ENCODE data around the gene POM121.
"Not testable (repeated sequence)": the region's sequence is repeated elsewhere in the genome, so short reads cannot be mapped to it uniquely, and the experiment has no call there.

Gene POM121

DNA sequence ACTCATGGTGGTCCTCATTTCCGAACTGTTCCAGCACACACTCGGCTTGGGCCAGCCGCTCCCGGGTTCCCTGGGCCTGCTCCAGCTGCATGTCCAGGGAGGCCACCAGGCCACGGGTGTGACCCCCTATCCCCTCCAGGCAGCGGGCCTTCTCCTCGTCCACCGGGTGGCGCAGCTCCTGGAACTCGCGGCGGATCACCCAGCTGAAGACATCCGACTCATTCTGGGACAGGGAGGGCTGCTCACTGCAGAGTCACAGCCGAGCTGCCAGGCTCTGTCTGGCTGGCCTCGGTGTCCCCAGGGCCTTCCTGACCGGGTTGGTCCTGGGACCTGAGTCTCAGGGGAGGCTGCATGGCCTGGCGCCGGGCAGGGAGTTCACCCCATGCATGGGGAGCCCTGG, 35.1 kb downstream of the POM121 start:
- not testable (repeated sequence) for DNase-seq (ENCODE audit: low read depth); H3K4me3 ChIP-seq (ENCODE audit: low read depth, low read length)

DNA sequence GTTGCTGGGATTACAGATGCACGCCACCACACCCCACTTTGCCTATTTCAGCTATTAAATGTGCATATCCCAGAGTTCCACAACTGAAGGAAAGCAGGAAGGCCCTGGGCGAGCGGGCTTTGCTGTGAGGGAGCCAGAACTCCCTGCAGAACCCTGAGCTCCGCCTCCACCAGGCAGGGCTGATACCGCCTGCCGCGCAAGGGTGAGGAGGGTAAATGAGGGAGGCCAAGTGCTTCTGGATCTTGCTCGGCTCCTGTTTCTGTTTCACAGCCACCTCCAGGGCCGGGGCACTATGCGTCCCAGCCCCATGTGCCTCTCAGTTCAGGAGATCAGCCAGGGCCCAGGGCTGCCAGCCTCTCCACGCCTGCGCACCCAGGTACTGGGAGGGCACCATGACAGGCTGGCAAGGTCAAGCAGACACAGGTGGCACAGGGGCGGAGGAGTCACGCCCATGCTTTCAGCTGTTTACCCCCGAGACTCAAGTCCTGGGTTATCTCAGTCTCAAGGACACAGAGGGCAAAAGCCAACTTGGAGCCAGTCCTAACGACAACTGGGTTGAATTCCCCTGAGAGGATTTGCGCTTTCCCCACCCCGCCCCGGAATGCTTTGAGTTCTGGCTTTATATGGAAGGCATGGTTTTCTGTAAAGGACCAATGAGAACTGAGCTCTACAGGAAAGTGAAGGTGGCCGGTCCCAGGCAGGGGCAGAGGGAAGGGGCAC, 35.9 kb downstream of the POM121 start:
- DNase-seq (ENCODE audit: low read depth); H3K4me3 ChIP-seq (ENCODE audit: low read depth, low read length): not testable (repeated sequence)

DNA sequence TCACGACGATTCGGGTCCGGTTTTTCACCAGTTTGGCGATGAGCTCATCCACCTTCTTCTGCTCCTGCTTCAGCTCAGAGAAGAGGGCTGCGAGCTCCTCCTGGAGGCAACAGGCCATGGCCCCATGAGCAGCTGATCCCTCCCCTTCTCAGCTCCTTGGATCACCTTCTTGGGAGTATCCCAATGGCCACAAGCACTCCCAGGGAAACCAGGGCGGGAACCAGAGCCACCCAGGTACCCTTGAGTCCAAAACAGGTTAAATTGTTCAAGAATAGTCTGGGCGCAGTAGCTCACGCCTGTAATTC, 36.4 kb downstream of the POM121 start:
- not testable (repeated sequence) for DNase-seq (ENCODE audit: low read depth); H3K4me3 ChIP-seq (ENCODE audit: low read depth, low read length)

DNA sequence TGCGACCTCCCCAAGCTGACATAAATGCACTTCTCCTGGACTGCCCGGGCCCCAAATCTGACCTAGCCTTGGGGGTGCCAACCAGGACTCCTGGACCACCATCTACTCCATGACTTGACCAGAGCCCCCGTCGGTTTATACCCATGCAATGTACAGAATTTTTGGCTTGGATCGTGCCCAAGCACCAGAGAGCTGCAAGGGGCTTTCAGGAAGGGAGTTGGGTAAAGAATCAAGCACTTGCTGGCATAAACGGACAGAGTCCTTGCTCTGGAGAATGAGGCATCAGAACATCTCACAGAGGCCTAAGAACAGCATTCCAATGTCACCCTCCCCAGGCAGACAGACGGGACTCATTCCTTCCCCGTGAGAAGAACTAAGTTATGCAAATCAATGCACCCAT, 38.2 kb downstream of the POM121 start:
- H3K4me3 ChIP-seq (ENCODE audit: low read depth, low read length); DNase-seq (ENCODE audit: low read depth): not testable (repeated sequence)

DNA sequence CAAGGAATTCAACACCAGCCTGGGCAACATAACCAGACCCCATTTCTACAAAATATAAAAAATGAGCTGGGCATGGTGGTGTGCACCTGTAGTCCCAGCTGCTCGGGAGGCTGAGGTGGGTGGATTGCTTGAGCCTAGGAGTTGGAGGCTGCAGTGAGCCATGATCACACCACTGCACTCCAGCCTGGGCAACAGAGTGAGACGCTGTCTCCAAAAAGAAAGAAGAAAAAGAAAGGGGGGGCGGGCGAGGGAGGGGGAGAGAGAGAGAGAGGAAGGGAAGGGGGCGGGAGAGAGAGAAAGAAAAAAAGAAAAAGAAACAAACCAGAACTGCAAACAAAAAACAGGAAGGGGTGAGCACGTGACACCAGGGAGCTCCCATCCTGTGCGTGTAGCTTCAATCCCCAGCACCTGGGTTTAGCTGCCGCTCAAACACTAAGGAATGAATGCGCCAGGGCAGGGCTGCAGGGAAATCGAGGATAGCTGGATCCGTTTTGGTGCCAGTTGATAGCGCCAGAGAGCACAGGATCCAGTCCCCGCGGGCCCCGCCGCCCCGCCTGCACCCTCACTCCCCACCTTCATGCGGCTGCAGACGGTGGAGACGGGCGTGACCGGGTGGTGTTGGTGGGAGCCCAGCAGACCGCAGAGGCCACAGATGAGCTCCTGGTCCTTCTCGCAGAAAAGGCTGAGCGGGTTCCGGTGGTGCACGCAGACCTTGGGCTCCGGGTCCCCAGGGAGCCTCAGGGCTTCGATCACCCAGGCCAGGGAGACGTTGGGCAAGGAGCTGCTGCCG, 40.5 kb downstream of the POM121 start:
- not testable (repeated sequence) for DNase-seq (ENCODE audit: low read depth); H3K4me3 ChIP-seq (ENCODE audit: low read depth, low read length)

DNA sequence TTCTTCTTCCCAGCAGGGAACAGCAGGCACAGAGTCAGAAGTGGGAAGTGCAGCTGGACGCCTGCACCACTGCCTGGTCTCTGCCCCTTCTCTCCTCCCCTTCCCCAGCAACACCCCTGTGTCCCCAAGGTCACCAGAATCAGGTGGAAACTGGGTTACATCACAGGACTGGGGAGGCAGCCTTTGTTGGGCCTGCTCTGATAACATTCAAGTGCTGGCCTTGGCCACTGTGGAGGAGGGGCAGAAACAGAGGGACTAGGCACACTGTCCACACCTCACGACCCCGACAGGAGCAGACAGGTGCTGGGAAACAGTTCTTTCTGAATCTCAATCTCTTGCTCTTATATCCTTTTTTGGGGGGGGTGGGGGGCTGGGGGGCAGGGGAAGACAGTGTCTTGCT, 42.0 kb downstream of the POM121 start:
- not testable (repeated sequence) for H3K4me3 ChIP-seq (ENCODE audit: low read depth, low read length); DNase-seq (ENCODE audit: low read depth)

DNA sequence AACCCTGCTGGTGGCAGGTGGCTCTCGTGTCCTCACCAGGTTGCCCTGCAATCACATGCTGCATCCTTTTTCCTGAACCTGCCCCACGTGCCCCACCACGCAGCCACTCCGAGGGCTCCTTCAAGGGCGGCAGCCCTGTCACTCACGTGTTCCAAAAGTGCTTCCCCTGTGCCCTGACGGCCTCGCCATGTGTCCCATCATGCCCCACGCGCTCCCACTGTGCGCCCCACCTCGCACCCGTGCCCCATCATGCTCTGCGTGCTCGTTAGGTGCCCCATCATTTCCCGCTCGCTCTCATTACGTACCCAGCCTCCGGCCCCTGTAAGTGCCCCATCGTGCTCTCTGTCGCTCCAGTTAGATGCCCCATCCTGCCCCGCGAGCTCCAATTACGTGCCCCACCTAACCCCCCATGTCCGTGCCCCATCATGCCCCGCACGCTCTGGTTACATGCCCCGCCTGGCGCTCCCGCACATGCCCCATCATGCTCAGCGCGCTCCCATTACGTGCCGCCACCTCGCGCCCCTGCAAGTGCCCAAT, 44.2 kb downstream of the POM121 start, which contains the start of gene TRIM74:
TRIM74 (minus strand) TSS at position 487 of the 537 bp plus-strand sequence. CDS start 3,309 bp downstream, outside the sequence.
- H3K4me3 ChIP-seq (ENCODE audit: low read depth, low read length); DNase-seq (ENCODE audit: low read depth): not testable (repeated sequence)

DNA sequence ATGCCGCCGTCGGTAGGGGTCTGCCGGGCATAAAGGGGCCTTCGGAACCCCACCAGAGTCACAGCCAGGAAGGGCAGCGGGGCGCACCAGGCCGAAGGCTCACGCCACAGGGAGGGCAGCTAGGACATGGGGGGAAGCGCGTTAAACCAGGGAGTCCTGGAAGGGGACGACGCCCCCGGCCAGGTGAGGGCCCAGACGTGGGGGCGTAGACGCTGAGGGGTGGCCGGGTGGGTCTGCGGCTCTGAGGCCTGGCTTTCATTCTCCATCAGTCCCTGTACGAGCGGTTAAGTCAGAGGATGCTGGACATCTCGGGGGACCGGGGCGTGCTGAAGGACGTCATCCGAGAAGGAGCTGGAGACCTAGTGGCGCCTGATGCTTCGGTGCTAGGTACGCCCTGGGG, 44.8 kb downstream of the POM121 start:
- H3K4me3 ChIP-seq (ENCODE audit: low read depth, low read length); DNase-seq (ENCODE audit: low read depth): not testable (repeated sequence)

DNA sequence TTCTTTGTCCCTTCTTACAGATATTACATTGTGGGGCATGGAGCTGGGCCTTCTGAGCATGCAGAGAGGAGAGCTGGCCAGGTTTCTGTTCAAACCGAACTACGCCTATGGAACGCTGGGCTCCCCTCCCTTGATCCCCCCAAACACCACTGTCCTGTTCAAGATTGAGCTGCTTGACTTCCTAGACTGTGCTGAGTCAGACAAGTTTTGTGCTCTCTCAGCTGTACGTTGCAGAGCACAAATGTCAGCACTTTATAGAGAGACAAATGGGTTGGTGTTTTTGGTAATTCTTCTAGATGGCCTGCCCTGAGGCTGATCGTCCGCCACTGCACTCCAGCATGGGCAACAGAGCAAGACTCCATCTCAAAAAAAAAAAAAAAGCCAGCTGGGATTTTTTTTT, 46.6 kb downstream of the POM121 start:
- not testable (repeated sequence) for DNase-seq (ENCODE audit: low read depth); H3K4me3 ChIP-seq (ENCODE audit: low read depth, low read length)

DNA sequence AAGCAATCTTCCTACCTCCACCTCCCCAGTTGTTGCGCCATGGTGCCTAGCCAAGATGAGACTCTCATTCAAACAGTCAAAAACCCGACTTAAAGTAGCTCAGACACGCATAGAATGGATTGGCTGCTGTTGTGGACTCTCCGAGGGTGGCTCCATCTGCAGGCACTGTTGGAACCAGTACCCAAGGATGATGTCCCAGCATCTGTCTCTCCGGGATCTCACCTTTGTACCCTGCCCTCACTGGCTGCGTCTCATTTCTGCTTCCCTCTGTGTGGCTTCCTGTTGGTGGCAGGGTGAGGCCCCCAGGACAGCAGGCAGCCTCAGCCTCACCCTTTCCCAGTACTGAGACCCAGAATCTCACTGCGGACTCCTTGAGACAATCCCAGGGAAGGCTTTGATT, 49.9 kb downstream of the POM121 start:
- not testable (repeated sequence) for DNase-seq (ENCODE audit: low read depth)

DNA sequence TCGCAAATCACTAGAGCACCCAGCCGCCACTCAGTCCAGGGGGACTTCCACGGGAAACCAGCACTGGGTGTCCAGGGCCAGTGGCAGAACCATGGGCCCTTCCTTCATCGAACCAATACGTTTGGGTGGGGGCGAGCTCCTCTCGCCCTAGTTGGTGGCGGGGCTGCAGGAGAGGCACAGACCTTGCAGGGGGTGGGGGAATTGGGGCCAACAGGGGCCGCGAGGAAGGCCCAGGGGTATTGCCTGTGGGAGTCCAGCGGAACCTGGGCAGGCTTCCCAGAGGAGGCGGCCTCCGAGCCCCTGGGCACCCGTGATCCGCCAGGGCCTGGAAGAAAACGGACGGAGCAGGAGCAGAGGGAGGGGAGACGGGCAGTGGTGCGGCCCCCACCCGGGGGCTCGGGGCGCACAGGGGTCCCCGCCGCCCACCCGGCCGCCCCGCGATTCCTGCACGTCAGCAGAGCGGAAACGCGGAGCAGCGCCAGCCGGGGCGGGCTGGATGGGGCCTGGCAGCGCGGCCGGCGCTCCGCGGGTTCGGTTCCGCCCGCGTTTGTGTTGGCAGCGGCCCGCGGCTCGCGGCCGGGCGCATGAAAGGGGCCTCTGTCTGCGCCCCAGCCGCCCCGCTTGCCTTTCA, 50.9 kb downstream of the POM121 start:
- DNase-seq (ENCODE audit: low read depth): not testable (repeated sequence)

More for the DNA sequence above, 49.9 kb downstream of the POM121 start:
- H3K4me3 ChIP-seq (ENCODE audit: low read depth, low read length): not testable (repeated sequence)

DNA sequence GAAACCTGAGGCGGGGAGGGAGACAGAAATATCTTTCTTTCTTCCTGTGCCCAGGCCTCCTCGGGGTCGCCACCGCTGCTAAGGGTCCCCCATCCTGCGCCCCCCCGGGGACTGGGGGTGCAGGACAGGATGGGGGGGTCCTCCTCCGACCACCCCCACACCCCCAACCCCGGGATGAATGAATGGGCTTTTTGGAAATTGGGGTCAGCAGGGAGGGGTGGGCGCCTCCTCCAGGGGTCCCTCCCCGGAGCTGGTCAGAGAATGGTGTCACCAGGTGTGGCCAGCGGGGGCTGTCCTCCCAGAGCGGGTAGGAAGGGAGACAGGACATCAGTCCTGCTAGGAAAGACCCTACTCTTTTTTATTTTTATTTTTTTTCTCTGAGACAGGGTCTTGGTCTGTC, 51.5 kb downstream of the POM121 start:
- H3K4me3 ChIP-seq (ENCODE audit: low read depth, low read length); DNase-seq (ENCODE audit: low read depth): not testable (repeated sequence)

More for the DNA sequence above, 50.9 kb downstream of the POM121 start:
- not testable (repeated sequence) for H3K4me3 ChIP-seq (ENCODE audit: low read depth, low read length)

DNA sequence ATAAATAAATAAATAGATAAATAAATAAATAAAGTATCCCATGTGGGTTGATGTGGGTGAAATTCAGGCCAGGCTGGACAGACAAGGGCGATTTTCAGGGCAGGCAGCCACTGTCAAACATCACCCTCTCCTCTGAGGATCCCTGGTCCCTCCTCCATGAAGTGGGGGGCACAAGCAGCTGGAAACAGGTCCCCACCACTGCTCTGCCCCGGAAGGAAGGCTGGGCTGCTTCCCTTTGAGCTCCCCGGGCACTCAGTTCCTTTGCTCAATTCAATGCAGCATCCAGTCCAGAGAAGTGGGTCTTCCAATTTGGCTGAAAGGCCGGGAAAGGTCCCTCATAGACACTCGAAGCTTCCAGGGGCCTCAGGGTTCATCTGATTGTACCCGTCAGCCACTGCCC, 55.5 kb downstream of the POM121 start:
- H3K4me3 ChIP-seq (ENCODE audit: low read depth, low read length); DNase-seq (ENCODE audit: low read depth): not testable (repeated sequence)

DNA sequence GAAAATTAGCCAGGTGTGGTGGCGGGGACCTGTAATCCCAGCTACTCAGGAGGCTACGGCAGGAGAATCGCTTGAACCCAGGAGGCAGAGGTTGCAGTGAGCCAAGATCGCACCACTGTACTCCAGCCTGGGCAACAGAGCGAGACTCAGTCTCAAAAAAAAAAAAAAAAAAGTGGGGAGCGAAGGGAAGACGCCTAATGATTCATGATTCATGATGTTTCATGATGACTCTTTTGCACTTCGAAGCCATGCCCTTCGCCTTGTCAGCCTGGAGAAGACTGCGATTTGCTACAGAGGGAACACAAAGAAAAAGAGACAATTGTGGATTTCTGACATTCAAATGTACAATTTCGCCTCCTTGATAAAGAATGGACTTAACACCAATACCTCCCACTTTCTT, 57.2 kb downstream of the POM121 start:
- not testable (repeated sequence) for DNase-seq (ENCODE audit: low read depth); H3K4me3 ChIP-seq (ENCODE audit: low read depth, low read length)

DNA sequence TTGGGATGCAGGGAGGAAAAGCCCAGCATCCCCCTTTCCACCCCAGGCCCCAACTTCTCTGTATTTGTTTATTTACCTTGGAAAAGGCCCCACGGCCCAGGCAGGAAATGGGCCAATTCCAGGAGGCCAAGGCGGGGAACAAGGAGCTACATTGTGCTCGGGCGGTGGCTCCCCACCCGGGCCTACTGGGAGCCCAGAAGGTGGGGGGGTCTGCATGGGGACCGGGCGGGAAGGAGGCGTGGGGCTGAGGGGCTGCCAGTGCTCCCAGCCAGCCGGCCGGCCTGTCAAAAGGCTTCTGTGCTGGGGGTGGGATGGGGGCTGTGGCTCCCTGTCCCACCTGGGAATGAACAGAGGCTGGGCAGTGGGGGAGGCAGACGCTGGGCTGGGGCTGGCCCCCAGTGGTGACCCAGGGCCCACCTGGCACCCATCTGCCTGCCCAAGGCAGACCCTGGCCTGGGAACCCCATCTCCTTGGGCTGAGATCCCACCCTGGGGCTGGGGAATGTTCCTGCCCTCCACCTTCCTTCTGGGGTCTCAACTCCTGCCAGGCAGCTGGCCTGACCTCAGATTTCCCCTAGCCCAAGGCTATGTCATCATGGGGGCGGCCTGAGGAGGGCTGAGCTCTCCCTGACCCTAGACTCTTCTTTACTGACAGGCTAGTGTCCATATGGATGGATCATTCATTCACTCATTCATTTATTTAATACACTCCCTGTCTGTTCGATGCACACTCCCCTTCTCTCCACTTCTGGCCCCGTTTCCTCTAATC, 65.4 kb downstream of the POM121 start:
- H3K4me3 ChIP-seq (ENCODE audit: low read depth, low read length); DNase-seq (ENCODE audit: low read depth): not testable (repeated sequence)

DNA sequence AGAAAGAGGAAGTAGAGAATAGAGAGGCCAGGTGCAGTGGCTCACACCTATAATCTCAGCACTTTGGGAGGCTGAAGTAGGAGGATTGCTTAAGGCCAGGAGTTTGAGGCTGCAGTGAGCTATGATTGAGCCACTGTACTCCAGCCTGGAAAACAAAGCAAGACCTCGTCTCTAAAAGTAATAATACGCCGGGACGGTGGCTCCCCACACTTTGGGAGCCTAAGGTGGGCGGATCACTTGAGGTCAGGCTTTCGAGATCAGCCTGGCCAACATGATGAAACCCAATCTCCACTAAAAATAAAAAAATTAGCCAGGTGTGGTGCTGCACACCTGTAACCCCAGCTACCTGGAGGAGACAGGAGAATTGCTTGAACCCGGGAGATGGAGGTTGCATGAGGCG, 70.6 kb downstream of the POM121 start:
- DNase-seq (ENCODE audit: low read depth): not testable (repeated sequence)

DNA sequence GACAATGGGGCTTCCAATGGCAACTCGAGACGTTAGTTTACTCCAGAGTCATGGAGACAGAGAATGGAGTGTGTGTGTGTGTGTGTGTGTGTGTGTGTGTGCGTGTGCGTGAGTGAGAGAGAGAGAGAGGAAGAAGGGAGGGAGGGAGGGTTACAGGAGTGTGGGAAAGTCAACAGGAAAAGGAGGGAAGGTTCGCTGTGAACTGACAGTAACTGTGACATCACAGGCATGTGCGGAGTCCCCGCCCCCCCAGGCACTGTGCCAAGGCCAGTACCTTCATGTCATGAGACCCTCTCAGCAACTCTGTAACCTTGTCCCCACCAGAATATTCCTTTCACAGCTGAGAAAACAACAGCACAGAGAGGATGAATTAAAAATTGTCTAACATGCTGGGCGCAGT, 72.6 kb downstream of the POM121 start:
- DNase-seq (ENCODE audit: low read depth); H3K4me3 ChIP-seq (ENCODE audit: low read depth, low read length): not testable (repeated sequence)

More for the DNA sequence above, 70.6 kb downstream of the POM121 start:
- H3K4me3 ChIP-seq (ENCODE audit: low read depth, low read length): not testable (repeated sequence)

DNA sequence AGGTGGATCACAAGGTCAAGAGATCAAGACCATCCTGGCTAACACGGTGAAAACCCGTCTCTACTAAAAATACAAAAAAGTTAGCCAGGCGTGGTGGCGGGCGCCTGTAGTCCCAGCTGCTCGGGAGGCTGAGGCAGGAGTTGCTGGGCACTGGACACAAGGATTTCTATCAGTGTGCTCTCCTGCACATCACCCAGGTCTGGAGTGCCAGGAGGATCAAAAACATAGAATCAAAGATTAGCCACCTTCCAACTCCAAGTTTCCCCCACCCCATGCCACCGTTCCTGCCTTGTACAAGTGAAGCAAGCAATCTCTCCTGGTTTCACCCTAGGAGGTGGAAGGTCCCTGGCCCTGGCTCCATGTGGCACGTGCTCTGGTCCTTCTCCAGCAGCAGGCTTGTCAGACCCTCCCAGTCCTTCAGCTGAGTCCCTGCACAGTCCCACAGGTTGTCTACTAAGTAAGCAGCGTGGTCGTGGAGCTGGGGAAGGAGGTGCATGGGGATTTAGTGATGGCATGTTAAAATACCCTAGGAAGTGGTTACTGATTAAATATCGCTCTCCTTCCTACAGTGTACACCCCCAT, 73.1 kb downstream of the POM121 start:
- H3K4me3 ChIP-seq (ENCODE audit: low read depth, low read length); DNase-seq (ENCODE audit: low read depth): not testable (repeated sequence)

Data from LNCaP clone FGC (cell line).